Right lung (tissue), 5 donors: ENCODE measurements around the gene DNAJC17. TPM values are rescaled to one million over a fixed set of nuclear protein-coding genes. Genes with fewer than 3 reads are reported as not detected.

ENCODE experiments used
- DNase-seq, 2 donors: peaks; one replicate each; pipeline ENCODE4 v3.0.0-alpha.2; 2013
- polyA plus RNA-seq, 5 donors: library from polyadenylated mRNA; unstranded; fragments of 120-200 nt; gene quantifications; one replicate each; pipeline versions ENCODE4 v1.2.1 to v1.2.3, GENCODE V29; 2013; ENCODE audit warnings: inconsistent platforms in 1 of 5, low replicate concordance in 1 of 5; ENCODE audit not compliant: insufficient read length in 5 of 5, insufficient read depth in 1 of 5

DNAJC17 gene
- polyA plus RNA-seq, 5 donors, result 37.2 to 44.9 (median 41.9) TPM

DNA sequence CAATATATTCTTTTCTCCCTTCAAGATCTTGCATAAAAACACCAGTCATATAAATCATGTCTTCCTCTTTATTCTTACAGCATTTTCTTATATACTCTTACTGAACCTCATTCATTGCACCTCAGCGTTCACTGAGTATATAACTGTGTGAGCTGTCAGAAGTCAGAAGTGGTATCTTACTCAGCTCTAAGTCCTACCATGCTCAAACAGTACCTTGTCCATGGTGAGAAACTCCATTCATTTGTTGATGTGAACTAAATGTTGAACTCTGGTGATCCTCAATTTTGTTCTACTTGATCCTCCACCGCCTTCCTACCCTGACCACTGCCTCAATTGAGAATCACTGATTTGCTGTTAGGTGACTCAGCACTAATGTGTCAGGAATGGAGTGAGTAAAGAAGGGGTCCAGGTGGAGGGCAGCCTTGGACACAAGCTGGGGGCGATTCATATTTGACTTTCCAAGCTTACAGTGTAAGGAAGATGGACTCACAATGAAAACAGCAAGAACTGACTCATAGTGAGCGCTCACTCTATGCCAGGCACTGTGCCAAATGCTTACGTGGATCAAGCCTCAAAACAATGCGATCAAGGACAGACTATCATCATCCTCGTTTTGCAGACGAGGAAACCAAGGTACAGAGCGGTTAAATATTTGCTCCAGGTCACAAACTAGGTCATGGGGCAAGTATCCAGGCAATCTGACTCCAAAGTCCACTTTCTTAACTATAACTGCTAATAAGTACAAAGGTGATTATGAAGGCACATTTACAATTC is 13.9 kb downstream of the DNAJC17 start:
- no peak for DNase-seq

DNA sequence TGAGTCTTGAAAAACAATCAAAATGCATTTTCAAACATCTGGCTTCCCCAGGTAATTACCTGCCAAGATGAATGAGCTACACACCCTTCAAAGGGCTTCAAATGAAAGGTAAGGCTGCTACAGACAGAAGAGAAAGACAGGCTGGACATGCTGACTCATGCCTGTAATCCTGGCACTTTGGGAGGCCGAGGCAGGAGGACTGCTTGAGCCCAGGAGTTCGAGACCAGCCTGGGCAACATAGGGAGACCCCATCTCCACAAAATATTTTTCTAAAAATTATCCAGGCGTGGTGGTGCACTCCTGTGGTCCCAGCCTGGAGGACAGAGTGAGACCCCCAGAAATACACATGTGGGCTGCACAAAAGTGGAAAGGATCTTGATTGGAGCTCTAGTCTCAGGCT is 14.9 kb downstream of the DNAJC17 start:
- no peak for DNase-seq

DNA sequence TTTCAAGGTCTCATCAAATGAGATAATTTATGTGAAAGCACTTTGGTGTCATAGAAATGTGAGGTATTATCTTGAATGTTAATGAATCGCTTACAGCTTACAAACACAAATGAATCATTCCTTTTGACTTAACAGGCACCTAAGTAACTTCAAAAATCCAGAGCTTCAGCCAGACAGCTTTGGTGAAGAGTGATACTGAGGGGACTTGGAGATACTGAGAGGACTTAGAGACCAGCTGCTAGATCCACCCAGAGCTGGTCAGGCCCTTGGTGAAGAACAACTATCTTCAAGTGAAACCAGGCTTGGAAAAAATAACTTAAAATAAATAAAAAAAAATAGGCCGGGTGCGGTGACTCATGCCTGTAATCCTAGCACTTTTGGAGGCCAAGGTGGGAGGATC is 16.6 kb downstream of the DNAJC17 start:
- DNase-seq, result no peak

DNA sequence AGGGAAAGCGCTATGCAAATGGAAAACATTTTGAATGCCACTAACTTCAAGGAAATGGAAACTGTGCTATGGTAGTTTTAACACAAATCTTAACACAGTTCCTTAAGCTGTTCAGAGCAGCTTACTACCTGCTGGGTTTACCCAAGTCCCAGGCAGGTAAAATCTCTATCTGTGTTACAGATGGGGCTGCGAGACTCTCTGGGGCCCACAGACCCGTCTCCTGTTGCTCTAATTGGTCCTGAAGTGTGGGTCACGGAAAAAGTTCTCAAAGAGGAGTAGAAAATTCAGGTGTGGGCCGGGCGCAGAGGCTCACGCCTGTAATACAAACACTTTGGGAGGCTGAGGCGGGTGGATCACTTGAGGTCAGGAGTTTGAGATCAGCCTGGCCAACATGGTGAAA is 17.3 kb downstream of the DNAJC17 start:
- no peak for DNase-seq

DNA sequence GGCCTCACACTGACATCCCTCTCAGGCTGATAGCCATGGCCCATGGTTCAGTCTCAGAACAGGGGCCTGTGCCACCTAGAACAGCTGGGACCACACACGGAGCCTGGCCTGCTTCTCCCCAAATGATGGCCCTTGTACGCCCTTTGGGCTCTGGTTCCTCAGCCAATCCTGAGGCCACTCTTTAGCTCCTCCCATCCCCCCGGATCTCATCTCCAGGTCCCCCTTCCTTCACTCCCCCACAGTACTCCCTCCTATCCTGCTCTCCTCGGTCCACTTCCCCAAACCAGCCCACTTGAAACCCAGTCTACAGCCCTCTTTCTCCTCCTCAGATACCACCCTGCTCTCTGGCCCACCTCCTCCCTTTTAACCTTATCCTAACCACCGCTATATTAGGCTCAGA is 18.2 kb downstream of the DNAJC17 start:
- DNase-seq, result no peak

DNA sequence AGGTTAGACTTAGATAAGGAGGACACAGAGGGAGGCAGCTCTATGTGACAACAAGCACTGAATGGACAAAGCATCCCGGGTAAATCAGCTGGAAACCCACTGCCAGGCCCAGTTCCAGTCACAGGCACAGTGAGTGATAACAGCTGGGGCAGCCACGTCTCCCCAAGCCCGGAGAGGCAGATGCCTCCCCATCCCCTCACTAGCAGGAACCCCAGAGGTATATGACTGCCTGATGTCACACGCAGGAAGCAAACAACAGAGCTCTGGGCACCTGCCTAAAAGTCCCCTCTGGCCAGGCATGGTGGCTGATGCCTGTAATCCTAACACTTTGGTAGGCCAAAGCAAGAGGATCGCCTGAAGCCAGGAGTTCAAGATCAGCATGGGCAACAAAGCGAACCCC is 19.3 kb downstream of the DNAJC17 start:
- no peak for DNase-seq

DNA sequence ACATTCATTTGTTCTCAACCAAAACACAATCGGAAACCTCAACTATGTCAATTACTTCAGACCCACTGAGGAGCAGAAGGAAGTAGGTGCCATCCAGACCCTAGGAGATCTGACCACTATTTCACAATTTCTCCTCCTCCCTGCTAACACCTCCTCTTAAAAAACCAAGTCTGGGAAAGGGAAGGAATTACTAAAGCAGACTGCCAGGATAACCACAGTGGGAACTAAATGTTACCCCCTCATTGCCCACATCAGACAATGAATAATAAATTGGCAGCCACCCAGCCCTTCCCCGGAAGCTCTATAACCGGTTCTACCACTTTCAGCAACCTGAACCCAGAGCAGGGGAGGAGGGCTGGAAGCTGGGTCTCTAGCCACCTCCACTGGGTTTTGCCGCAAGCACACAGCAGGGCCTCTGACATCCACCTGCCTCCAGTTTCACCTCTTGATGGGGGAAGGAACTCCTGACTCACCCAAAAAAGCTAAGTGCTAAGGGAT is 19.9 kb downstream of the DNAJC17 start:
- peak; percentile 58 to 68 for DNase-seq

DNA sequence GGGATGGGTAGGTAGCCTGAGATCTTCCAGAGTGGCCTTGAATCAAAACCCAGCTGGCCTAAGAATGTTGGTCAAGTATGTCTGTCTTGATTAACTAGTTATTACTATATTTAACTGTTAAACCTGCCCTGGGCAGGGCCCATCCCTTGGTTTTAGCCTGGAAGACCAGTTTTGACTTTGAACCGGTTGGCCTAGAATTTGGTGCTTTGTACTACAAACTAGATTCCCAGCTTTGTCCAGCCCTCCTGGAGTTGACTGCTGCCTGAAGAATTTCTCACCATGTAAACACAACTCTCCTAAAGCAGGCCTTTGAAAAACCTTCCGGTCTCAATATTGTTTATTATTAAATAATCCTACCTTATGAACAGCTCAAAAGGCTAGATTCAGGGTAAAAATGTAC is 21.5 kb downstream of the DNAJC17 start:
- DNase-seq, result no peak

DNA sequence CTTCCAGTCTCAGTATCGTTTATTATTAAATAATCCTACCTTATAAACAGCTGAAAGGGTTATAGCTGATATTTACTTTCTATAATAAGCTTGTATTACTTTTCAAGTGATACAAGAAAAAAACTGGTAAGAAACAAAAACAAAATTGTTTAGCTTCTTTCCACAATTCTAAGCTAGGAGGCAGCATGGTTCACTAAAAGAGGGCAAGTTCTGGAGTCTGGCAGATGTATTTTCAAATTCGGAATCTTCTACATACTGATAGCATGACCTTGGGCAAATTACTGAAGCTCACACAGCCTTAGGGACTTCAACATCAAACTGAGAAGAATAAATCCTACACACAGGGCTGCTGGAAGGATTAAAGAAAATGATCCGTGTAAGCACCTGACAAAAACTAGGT is 22.1 kb downstream of the DNAJC17 start:
- DNase-seq, result no peak

DNA sequence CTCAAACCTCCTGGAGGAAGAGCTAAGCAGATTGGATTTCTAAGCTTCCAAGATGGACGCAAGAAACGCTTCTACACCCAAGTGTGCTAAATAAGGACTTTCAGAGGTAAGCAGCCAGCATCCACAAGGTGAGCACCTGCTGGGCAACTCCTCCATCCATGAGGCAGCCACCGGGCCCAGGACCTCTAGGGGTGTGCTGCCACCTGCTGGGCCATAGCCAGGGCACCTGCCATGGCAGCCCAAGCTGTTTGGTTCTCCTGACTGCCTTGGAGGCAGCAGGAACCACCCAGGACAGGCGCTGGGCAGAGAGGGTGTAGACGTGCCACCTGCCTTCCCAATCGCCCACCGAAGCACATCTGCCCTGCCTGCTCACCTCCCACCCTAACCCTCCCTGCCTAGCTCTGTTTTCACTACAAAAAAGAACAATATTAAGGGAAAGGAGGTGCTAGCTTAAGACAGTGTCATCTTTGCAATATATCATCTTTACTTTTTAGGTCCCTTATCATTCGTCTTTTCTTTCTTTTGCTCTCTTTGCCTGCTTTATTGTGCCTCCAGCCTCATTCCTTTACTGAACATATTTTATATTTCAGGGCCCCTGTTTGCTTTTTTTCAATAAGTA is 24.6 kb downstream of the DNAJC17 start:
- DNase-seq, result no peak

DNA sequence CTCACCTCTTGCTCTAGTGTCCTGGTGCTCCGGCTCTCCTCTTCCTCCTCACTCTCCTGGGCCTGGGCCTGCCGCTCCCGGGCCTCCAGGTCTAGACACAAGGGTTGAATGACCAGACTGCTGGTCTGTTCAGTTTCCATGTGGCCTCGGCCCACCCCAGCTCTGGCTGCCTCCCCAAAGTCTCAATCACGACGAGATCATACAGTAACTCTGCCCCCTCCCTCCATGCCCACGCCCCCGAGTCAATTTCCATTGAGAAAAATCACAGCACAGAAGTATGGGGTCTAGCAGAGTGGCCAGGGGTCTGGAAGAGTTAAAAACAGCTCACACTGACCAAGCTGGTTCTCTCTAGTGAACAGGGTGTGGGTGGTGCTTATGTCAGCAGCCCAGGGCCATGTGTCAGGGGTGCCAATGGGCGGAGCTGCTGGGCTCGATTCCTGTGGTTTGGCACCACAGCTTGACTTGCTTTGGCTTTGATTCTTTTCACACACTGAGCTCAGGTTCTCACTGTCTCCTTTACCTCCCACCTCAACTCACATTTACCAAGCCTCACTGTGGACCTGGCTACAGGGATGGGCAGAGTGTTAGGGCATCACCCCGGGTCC is 30.6 kb downstream of the DNAJC17 start:
- no peak for DNase-seq

DNA sequence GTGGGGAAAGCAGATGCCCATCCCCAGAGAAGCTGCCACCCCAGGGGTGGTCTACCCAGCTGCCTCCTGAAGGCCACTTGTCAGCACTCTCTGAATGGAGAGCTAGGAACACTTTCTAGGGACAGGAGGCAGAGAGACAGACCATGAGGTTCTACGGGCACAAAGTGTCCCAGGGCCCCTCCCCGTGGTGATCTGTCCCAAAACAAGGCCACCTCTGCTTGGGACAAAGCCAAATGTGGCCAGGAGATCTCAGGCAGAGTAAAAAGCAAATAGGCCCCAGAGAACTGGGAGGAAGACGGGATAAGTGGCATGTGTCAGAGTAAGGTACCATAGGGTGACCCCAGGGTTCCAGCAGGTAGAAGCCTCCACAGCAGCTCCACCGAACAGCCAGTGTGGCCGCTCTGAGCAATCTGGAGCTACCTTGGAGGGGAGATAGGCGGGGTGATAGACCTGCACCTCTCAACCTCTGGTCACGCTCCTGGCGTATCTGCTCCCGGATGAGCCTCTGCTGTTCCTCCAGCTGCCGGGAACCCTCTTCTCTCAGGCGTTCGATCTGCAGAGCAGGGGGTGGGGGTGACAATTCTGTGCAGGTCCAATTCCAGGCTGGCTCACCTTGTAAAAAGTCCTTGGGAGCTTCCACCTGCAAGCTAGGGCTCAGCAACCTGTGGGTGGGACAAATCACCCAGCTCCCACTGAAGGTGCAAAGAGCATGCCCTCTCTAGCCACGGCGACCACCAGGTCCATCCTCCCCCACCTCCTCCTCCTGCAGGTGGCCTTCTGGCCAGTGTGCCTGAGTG is 31.3 kb downstream of the DNAJC17 start:
- no peak for DNase-seq

DNA sequence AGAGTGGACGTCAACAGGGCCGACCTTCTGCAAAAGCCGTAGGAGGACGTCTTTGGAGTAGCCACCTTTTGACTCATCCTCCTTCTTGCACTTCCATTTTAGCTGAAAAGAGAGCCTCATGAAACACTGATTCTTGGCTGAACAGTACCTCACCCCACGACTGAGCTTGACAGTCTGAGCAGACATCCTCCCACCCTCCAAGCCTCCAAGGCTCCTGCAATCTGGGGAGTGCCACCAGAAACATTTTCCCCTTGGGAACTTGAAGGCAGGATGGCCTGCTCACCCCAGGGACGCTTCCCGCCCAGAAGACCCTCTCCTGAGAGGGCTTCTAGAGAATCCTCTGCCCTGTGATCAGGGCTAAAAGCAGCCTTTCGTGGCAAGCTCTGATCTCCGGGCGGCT is 32.3 kb downstream of the DNAJC17 start:
- no peak for DNase-seq

DNA sequence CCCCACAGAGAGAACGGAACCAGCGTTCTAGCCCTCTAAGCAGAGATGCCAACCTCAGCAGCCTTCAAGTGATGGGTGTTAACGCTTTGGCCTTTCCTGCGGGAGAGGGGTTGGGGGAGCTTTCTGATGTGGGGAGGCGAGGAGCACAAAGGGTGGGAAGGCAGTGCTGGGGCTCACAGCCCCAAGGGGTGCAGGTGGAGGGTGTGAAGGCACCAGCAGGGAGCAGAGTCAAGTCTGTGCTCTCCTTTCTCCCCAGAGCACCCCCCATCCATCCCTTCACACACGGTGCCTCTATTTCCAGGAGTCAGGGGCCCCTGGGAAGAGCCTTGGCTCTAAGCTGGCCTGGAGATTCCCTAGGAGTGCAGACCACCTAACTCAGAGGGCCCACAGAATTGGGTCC is 33.4 kb downstream of the DNAJC17 start:
- DNase-seq, result no peak

DNA sequence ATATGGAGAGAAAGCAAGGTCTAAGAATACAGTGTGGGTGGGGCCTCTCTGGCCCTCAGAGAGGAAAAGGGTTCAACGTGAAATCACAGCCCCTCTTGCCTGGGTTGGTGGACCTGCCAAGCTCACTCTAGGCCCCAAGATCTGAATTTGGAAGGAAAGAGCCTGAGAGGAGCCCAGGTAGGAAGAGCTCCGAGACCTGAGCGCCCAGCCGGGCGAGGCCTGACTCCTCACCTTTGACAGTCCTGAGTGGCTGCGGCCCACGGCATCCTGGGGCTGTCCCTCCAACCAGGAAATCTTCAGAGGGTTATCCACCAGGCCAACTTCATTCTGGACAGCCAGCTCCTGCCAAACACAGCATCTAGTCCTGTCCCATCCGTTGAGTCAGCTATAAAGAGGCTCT is 33.8 kb downstream of the DNAJC17 start:
- DNase-seq, result no peak

DNA sequence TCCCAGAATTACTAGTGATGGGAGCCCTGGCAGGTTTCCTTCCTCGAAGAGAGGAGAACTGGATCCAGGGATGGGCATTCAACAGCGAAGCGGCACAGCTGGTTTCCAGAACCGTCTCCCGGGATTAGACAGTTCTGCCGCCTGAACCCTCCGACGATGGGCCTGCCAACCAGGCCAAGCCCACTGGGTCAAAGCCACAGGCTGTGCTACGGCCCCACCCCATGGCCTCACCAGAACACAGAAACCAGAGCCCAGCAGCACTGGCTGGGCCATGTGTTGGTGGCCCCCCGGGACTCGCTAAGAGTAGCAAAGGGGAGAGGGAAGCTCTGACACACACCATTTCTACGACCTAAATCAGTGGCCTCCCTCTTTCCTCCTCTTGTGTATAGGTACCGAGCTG is 35.3 kb downstream of the DNAJC17 start:
- no peak for DNase-seq

DNA sequence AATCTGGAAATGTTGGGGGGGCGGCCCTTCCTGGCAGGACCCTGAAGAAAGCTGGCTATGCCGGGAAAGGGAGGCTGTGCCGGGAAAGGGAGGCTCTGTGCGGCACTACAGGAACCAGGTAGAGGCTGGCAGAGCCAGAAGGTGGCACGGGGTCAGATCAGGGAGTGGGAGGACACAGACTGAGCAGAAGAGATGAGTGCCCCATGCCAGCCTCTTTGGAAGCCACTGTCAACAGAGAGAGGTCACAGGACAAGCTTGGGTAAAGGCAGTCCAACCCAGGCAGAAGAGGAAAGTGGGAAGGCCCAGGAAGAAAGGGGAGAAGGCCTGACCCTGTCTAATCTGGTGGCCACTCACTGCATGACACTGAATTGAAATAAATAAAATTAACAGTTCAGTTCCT is 36.0 kb downstream of the DNAJC17 start:
- DNase-seq, result no peak

DNA sequence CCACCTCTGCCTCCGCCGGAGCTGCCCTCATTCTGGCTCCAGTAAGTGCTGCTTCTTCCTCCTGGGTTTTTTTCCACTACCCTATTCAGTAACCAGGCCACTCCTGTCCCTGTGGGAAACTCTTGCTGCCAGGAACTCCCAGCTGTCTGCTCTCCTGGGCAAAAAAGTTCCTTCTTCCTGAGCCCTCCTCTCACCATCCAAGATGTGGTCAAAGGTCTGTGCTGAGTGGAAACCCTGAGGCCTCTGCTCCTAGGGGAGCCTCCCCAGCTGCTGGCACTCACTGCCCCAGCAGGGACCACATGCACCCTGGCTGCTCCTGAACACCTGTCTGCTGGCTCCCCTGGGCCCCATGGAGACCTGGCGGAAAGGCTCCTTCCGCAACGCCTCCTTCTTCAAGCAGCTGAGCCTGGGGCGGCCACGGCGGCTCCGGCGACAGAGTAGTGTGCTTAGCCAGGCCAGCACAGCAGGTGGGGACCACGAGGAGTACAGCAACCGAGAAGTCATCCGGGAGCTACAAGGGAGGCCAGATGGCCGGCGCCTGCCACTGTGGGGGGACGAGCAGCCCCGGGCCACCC is 37.0 kb downstream of the DNAJC17 start:
- no peak for DNase-seq

DNA sequence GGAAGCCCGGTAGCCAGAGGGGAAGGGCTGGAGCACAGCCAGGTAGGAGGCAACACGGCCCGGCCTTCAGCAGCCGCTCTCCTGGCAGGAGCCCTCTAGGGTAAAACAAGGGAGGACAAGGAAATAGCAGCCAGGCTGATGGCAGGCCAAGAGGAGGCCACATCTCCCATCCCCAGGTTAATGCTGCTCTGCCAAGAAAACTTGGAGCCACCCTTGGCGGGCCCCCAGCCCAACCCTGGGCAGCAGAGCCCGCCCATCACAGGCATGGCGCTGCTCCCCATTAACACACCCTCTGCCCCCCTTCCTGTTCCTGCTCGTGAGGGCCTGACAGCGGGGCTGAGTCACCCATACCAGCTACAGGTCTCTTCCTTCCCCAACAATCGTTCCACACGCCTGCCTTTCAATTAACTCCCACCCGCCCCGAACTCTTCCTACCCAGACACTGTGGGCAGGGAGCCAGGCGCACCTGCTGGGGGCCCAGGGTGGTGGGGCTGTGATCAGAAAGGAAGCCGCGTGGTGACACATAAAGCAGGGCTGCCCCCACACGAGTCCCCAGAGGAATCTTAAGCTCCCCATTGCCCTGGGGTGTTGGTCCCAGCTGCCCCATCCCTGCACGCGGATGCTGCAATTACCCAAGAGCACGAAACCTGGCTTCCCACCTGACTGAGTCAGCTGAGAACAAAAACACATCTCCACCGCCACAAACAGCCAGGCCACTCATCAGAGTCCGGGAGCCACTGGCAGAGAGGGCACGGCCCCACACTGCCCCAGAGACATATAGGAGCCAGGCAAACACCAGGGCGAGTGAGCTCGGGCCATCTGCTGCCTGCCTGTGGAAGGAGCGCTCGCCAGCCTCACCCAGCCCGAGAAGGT is 37.8 kb downstream of the DNAJC17 start, which contains the start of gene C15orf62:
Gene C15orf62 (plus strand): TSS at position 707 of the 873 bp plus-strand sequence. CDS start 516 bp downstream, outside the sequence.
- no peak for DNase-seq

DNA sequence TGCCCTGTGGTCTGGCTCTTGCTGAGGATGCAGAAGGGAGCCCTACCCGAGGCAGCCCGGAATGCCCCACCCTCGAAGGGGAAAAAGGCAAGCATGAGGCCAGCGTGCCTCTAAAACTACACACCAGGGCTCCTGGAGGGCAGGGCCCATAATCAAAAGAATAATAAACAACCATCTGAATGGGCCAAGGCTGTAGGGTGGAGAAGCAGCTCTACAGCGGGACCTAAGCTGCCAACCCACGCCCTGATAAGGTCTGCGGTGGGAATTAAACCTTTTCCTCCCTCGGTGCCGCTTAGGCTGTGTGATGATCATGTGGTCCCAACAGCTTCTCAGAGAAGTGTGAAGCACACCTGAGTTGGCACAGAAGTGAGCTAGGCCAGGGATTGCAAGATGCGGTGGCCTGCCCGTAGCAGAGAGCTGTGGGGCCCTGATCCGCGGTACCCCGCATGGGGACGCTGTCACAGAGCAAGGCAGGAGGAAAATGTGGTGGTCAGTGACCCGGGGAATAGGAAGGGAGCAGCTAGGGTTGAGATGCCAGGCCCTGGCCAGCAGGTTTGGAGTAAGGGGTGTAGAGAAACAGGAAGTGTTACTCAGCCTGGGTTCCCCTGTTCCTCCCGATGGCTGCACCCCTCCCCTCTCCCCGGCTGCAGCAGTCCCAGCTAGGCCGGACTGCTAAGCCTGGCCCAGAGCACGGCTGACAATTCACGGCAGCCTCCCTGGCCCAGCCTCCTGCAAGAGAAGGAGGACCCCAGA is 38.6 kb downstream of the DNAJC17 start:
- DNase-seq, result no peak
